ENCODE results near the gene ATP11A. TPM values are rescaled to one million over a fixed set of nuclear protein-coding genes. Genes with fewer than 3 reads are reported as not detected.

ATP11A gene
- total and polyA plus RNA-seq, 7 donors = 3.9 to 48.6 (median 26.4) TPM

- WGBS, 3 donors = 89 to 91% (median 91%) methylated on average over 31 of the region's 31 CpGs
- DNase-seq (no peak), ATAC-seq (no peak)
- H3K4me3 ChIP-seq = no peak overlapping the region
- no peak for TF ChIP-seq CTCF (IDR thresholded peaks at IDR 0.05)
- H3K36me3 ChIP-seq (ENCODE audit: insufficient read depth in 1 of 2, low read depth in 1 of 2) = no peaks in the 10 kb centered on the region
- no peaks in the 10 kb centered on the region for H3K27me3 ChIP-seq (ENCODE audit: insufficient read depth in 3 of 3, low read length in 2 of 3)
- H3K27ac ChIP-seq = no peak overlapping the region
- H3K4me1 ChIP-seq = no peaks in the 10 kb centered on the region
- intact Hi-C loops (cut with DNase I) = no loop called here
- no peaks in the 10 kb centered on the region for H3K9me3 ChIP-seq
Measured at GRCh38 chr13:112648966-112649690, 40.7 kb upstream of the ATP11A start.

DNA sequence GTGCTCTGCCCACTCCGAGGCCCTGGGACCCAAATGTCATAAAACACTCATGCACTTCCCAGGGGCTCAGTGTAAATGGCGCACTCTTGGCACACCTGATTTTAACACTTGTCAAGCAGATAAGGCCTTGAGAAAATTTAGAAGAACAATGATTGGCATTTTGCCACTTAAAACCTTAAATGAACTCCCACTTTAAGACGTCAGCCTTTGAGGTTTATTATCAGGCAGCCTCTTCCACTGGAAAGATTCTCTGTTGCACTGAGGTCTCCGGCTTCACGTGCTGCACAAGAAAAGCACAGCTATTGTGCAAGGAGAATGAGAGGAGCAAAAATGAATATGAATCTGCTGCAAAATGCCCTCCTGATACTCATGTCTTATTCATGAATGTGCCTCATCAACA is 38.5 kb upstream of the ATP11A start:
- H3K9me3 ChIP-seq = no peaks in the 10 kb centered on the region
- H3K36me3 ChIP-seq (ENCODE audit: insufficient read depth in 1 of 2, low read depth in 1 of 2) = no peaks in the 10 kb centered on the region
- ATAC-seq (no peak), DNase-seq (no peak)
- intact Hi-C loops (cut with DNase I) = no loop called here
- no peak overlapping the region for H3K4me3 ChIP-seq
- TF ChIP-seq CTCF (IDR thresholded peaks at IDR 0.05) = no peak
- WGBS, 3 donors = 60 to 69% (median 65%) methylated on average over 5 of the region's 5 CpGs
- H3K27ac ChIP-seq = no peak overlapping the region
- no peaks in the 10 kb centered on the region for H3K4me1 ChIP-seq
- H3K27me3 ChIP-seq (ENCODE audit: insufficient read depth in 3 of 3, low read length in 2 of 3) = no peaks in the 10 kb centered on the region

DNA sequence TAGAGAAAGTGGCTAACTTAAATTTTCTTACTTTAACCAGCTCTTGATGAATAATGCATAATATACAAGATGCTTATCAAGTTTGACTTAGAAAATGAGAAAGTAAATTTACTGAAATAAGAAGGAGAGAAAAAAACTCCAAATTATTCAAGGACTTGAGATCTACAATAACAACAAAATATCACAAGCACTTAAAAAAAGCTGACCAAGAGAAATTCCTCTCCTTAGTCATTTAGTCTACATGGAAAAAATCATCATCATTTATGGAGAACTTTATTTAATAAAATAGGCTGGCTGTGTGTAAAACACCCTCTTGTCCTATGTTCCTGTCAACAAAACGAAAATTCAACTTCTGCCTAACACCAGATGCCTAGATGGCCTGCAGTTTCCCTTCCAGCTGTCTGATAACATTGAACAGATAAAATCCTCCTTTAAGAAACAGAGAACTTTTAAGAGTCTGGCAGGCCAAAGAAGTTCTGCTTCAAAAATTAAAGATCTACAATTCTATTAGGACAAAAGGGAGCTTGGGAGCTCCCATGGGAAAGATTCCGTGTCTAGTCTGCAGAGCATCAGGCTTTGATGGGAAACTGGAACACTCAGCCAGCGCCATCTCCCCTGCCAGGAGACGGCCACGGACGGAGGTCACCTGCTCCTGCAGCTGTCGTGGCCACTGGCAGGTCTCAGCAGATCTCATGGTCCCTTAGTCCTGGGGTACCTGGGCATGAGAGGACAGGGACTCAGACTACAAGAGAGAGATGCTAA is 37.9 kb upstream of the ATP11A start:
- intact Hi-C loops (cut with DNase I) = no loop called here
- no peak overlapping the region for H3K27ac ChIP-seq
- DNase-seq (no peak), ATAC-seq (no peak)
- H3K9me3 ChIP-seq = no peaks in the 10 kb centered on the region
- no peak for TF ChIP-seq CTCF (IDR thresholded peaks at IDR 0.05)
- no peak overlapping the region for H3K4me3 ChIP-seq
- H3K27me3 ChIP-seq (ENCODE audit: insufficient read depth in 3 of 3, low read length in 2 of 3) = no peaks in the 10 kb centered on the region
- 18 to 34% (median 33%) methylated on average over 7 of the region's 7 CpGs for WGBS, 3 donors
- no peaks in the 10 kb centered on the region for H3K4me1 ChIP-seq
- no peaks in the 10 kb centered on the region for H3K36me3 ChIP-seq (ENCODE audit: insufficient read depth in 1 of 2, low read depth in 1 of 2)

- H3K4me3 ChIP-seq = no peak overlapping the region
- intact Hi-C loops (cut with DNase I) = no loop called here
- TF ChIP-seq CTCF (IDR thresholded peaks at IDR 0.05) = no peak
- no peak overlapping the region for H3K27ac ChIP-seq
- no peak for ATAC-seq
- WGBS, 3 donors = 65 to 76% (median 72%) methylated on average over 7 of the region's 7 CpGs
- no peaks in the 10 kb centered on the region for H3K9me3 ChIP-seq
- no peaks in the 10 kb centered on the region for H3K36me3 ChIP-seq (ENCODE audit: insufficient read depth in 1 of 2, low read depth in 1 of 2)
- no peak for DNase-seq
- H3K27me3 ChIP-seq (ENCODE audit: insufficient read depth in 3 of 3, low read length in 2 of 3) = no peaks in the 10 kb centered on the region
- no peaks in the 10 kb centered on the region for H3K4me1 ChIP-seq
Measured at GRCh38 chr13:112652512-112653070, 37.2 kb upstream of the ATP11A start.

Measured in psoas muscle (tissue), 8 donors.